OCI-LY7 (cell line): Measurements from ENCODE around the gene KRT13. TPM values are rescaled to one million over a fixed set of nuclear protein-coding genes. Genes with fewer than 3 reads are reported as not detected.

Experiments used
- BruUV-seq: library from RNA; stranded (reverse); fragments of 400-500 nt; replicated peaks from 2 replicates; lab custom pipeline; 2021; lab: Mats Ljungman, UMichigan
- CTCF ChIA-PET: fragments of 300-600 bp; sonication (Branson Sonifier 250); formaldehyde crosslinking; loops from one replicate; lab custom pipeline; 2022; ENCODE audit warnings: antibody characterized with exemption; ENCODE audit not compliant: unreplicated experiment; lab: Charles Lee
- POLR2A ChIA-PET: fragments of 300-600 bp; sonication (Branson Sonifier 250); formaldehyde crosslinking; loops from one replicate; lab custom pipeline; 2022; ENCODE audit warnings: antibody characterized with exemption; lab: Charles Lee
- DNase-seq: peaks from one replicate; pipeline ENCODE4 v3.0.0-alpha.2; 2015; ENCODE audit warnings: low spot score
- H2AFZ ChIP-seq: fragments of 200-600 bp; sonication (generic), shearing (Covaris generic); 2 replicates; pipeline ENCODE4 v1.6.1; 2014; ENCODE audit warnings: mild to moderate bottlenecking, antibody characterized with exemption, low read length, moderate library complexity
- H3K27ac ChIP-seq: fragments of 200-600 bp; sonication (generic); 2 replicates; pipeline ENCODE4 v1.5.1; 2014; ENCODE audit warnings: mixed run types, low read depth, mild to moderate bottlenecking, moderate library complexity, low read length, inconsistent platforms; ENCODE audit not compliant: poor library complexity, severe bottlenecking
- H3K36me3 ChIP-seq: fragments of 200-600 bp; sonication (generic); 2 replicates; pipeline ENCODE4 v1.6.1; 2014; ENCODE audit warnings: mild to moderate bottlenecking, antibody characterized with exemption, low read length, moderate library complexity, mixed read lengths; ENCODE audit not compliant: insufficient read depth
- H3K4me1 ChIP-seq: fragments of 200-600 bp; sonication (generic); 2 replicates; pipeline ENCODE4 v1.5.1; 2014; ENCODE audit warnings: mild to moderate bottlenecking, low read length; ENCODE audit not compliant: insufficient read depth, poor library complexity, severe bottlenecking
- H3K4me2 ChIP-seq: fragments of 200-600 bp; sonication (generic); 2 replicates; pipeline ENCODE4 v1.6.1; 2014; ENCODE audit warnings: mild to moderate bottlenecking, low read length
- H3K4me3 ChIP-seq: fragments of 200-600 bp; sonication (generic); 2 replicates; pipeline ENCODE4 v1.5.1; 2014; ENCODE audit warnings: mild to moderate bottlenecking, low read depth, low read length; ENCODE audit not compliant: poor library complexity, severe bottlenecking
- H3K79me2 ChIP-seq: fragments of 200-600 bp; sonication (generic); 2 replicates; pipeline ENCODE4 v1.6.1; 2016; ENCODE audit warnings: low read depth, mild to moderate bottlenecking, low read length, moderate library complexity, mixed read lengths; ENCODE audit not compliant: insufficient read depth
- H3K9me2 ChIP-seq: fragments of 200-600 bp; sonication (generic); 2 replicates; pipeline ENCODE4 v1.6.1; 2016; ENCODE audit warnings: mild to moderate bottlenecking, low read length, mixed read lengths; ENCODE audit not compliant: insufficient read depth
- H3K9me3 ChIP-seq: fragments of 200-600 bp; sonication (generic); 2 replicates; pipeline ENCODE4 v1.6.1; 2014; ENCODE audit warnings: mild to moderate bottlenecking, mixed run types, low read length, mixed read lengths
- H4K20me1 ChIP-seq: fragments of 200-600 bp; sonication (generic); 2 replicates; pipeline ENCODE4 v1.6.1; 2014; ENCODE audit warnings: mild to moderate bottlenecking, antibody characterized with exemption, low read length, moderate library complexity, mixed read lengths; ENCODE audit not compliant: insufficient read depth
- CTCF ChIP-seq: fragments of 200-600 bp; sonication (generic); conservative IDR thresholded peaks from 2 replicates; pipeline ENCODE4 v1.5.1; 2014; ENCODE audit warnings: mild to moderate bottlenecking, antibody characterized with exemption, low read length, moderate library complexity, mixed read lengths
- EZH2phosphoT487 ChIP-seq: fragments of 200-600 bp; sonication (generic); IDR thresholded peaks from 2 replicates; pipeline ENCODE4 v1.6.1; 2018; ENCODE audit warnings: low read depth, borderline replicate concordance, mild to moderate bottlenecking, mixed run types, antibody characterized with exemption, low read length, moderate library complexity, mixed read lengths
- intact Hi-C: fragments of 100-400 bp; cut with micrococcal nuclease; formaldehyde crosslinking; loops from one replicate; pipeline ENCODE4 v1.10.0; 2022; ENCODE audit not compliant: unreplicated experiment
- total RNA-seq, 2 experiments: library from RNA; depleted of rRNA in 1 of 2; stranded (reverse); fragments of >200 nt in 1 of 2; shearing (Covaris generic) in 1 of 2; gene quantifications; 2 replicates each; pipeline ENCODE4 v1.2.3, GENCODE V29; 2014 to 2022

Gene KRT13
- total RNA-seq, 2 experiments from 2014 or later, result not detected

- BruUV-seq, result no TSS peak
- no peak overlapping the region for H3K27ac ChIP-seq
- POLR2A ChIA-PET, result no interaction called here
- intact Hi-C loops, result no loop called here
- H3K4me1 ChIP-seq, result no peaks in the 10 kb centered on the region
- no peaks in the 10 kb centered on the region for H3K79me2 ChIP-seq
- no peaks in the 10 kb centered on the region for H4K20me1 ChIP-seq
- DNase-seq, result no peak
- no peak overlapping the region for H3K4me2 ChIP-seq
- no peak overlapping the region for H3K4me3 ChIP-seq
- no peaks in the 10 kb centered on the region for H3K36me3 ChIP-seq
- no peak overlapping the region for H2AFZ ChIP-seq
- CTCF ChIA-PET, result interaction anchor here (1.0 kb wide), 1 partner anchor 9 kb away, joined by 3 read pairs; no protein-coding TSS in a partner anchor
- no peak for TF ChIP-seq EZH2phosphoT487
- TF ChIP-seq CTCF, result no peak
- no peaks in the 10 kb centered on the region for H3K9me2 ChIP-seq
- no peaks in the 10 kb centered on the region for H3K9me3 ChIP-seq
Observed at GRCh38 chr17:41539071-41539492, 33.7 kb upstream of the KRT13 start.

GRCh38 chr17:41538565-41538991, 33.2 kb upstream of the KRT13 start:
- no peak overlapping the region for H3K27ac ChIP-seq
- no peaks in the 10 kb centered on the region for H3K4me1 ChIP-seq
- no peak overlapping the region for H3K4me3 ChIP-seq
- no peak for DNase-seq
- H3K4me2 ChIP-seq, result no peak overlapping the region
- no peaks in the 10 kb centered on the region for H4K20me1 ChIP-seq
- H3K9me2 ChIP-seq, result no peaks in the 10 kb centered on the region
- ChIA-PET CTCF (interaction anchor here (1.0 kb wide), 1 partner anchor 9 kb away, joined by 3 read pairs; no protein-coding TSS in a partner anchor), POLR2A (no interaction called here)
- H3K79me2 ChIP-seq, result no peaks in the 10 kb centered on the region
- BruUV-seq, result no TSS peak
- H3K36me3 ChIP-seq, result no peaks in the 10 kb centered on the region
- H3K9me3 ChIP-seq, result no peaks in the 10 kb centered on the region
- no peak for TF ChIP-seq EZH2phosphoT487
- no peak for TF ChIP-seq CTCF
- no peak overlapping the region for H2AFZ ChIP-seq
- intact Hi-C loops, result no loop called here

- Histone ChIP-seq H4K20me1 (no peaks in the 10 kb centered on the region), H3K9me2 (no peaks in the 10 kb centered on the region), H2AFZ (no peak overlapping the region), H3K36me3 (no peaks in the 10 kb centered on the region), H3K4me3 (no peak overlapping the region), H3K79me2 (no peaks in the 10 kb centered on the region), H3K4me2 (no peak overlapping the region), H3K27ac (no peak overlapping the region), H3K9me3 (no peaks in the 10 kb centered on the region), H3K4me1 (no peaks in the 10 kb centered on the region)
- no TSS peak for BruUV-seq
- DNase-seq, result no peak
- CTCF ChIA-PET, result interaction anchor here (1.0 kb wide), 1 partner anchor 8 kb away, joined by 3 read pairs; no protein-coding TSS in a partner anchor
- POLR2A ChIA-PET, result no interaction called here
- intact Hi-C loops, result no loop called here
- no peak for TF ChIP-seq CTCF
- TF ChIP-seq EZH2phosphoT487, result no peak
Observed at GRCh38 chr17:41537990-41538389, 32.6 kb upstream of the KRT13 start.
